COLO829 (cell line): Measurements from ENCODE around the gene SLX9.
"Not testable (repeated sequence)": the region's sequence is repeated elsewhere in the genome, so short reads cannot be mapped to it uniquely, and the experiment has no call there.

Experiments
- DNase-seq: peaks from one replicate; pipeline ENCODE4 v3.0.0; 2012; ENCODE audit warnings: low spot score

Gene SLX9

DNA sequence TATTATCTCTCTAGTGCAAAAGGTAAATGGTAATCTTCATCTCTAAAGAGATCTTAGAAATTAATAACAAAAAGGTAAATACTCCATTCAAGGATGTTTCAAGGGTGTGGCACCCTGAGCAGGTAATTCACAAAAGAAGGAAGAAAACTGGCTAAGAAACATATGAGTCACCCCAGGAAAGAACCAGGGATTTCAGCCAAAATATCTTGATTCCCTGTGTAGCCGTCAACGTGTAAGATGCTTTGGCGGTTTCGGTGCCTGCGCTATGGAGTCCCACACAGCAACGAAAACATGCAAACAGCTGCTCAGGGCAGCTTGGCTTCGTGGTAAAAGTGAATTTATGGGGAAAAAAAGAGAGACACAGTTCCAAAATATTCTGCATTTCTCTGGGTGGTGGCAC, 22.9 kb upstream of the SLX9 start:
- DNase-seq = no peak

- no peak for DNase-seq
Observed at GRCh38 chr21:44917446-44918106, 22.3 kb upstream of the SLX9 start.

GRCh38 chr21:44918107-44918470, 21.7 kb upstream of the SLX9 start:
- no peak for DNase-seq

DNA sequence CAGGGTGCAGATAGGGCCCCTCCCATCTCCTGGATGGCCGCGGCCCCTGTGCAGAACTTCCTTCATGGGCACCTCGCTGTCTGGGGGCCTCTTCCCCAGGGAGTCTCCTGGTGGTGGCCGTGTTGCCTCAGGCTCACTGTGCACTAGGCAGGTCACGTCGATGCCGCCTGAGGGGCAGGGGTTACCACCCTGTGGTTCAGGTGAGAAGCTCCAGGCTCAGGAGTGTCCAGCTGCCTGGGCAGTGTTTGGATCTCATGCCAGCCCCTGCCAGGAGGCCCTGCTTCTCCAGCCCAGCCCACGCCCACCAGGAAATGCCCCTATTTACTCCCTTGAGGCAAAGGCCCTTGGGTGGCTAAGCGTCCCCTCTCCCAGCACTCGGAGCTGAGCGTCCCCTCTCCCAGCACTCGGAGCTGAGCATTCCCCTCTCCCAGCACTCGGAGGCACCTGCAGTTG, 21.2 kb upstream of the SLX9 start:
- no peak for DNase-seq

DNA sequence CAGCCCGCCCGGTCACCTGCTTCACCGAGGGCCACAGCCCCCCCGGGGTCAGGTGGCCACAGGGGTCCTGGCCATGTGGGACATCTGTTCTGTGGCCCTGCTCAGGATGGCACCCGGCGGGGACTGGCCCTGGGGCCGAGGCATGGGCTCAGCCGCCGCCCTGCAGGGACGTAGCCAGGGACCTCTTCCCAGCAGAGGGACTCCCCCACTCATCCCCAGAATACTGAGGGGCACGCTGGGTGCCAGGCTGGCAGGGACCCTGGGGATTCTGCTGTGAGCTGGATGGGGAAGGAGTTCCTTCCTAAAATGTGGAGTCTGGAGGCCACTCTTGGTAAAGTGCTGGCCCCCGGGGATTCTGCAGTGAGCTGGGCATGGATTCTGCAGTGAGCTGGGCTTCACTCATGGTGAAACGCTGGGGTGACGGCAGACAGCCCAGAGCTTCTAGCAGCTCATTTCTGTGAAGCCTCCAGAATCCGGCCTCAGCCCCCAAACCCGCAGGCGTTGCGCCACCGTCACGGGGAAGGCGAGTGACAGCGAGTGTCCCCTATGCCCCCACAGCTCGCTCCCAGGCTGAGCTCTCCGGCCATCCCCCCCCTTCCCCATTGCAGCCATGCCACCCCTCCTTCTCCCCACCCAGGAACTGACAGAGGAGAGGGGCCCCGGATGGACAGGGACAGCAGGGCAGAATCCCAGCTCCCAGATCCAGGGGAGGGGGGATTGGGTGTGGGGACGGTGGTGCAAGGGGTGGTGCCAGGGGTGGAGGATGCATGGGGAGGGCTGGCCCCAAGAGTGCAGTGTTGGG, 20.5 kb upstream of the SLX9 start:
- no peak for DNase-seq

GRCh38 chr21:44919913-44920693, 19.7 kb upstream of the SLX9 start:
- DNase-seq = no peak

DNA sequence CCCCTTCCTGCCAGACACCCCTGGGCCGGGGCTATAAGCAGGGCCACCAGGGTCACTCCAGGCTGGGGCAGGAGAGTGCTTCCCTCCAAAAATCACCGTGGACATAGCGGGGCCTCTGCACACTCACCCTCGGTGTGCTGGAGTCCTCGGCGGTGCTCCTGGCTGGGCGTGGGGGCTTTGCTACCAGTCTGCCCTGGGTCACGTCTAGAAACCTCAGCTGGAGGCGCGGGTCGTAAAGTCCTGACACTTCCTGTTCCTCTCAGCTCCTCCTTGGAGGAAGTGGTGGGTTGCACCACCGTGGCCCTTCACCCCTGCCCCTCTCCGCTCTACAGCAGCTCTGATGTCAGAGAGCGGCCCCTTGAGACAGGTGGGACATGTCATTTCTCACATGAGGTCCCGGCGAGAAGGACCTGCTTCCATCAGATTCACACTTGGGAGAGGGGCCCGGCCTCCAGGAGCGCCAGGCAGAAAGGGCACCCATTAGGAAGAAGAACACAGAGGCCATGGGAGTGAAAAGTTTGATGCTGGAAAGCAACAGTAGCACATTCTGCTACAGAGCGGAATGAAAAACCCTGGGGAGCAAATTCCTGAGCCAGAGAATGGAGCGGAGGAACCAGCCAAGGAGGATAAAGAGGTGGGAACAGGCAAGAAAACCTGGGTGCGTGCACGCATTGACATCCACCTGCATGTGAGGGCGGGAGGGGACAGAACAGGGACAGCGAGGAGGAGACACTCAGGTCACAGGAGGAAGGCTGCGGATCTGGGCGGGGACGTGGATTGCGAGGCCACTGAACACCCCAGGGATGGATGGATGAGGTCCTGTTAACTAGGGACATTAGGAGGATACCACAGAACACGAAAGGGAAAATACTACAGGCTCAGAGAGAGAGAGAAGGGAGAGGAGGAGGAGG, 18.9 kb upstream of the SLX9 start, which contains the start of gene ITGB2:
Gene ITGB2, minus strand, starts transcription at position 206 of the 911 bp plus-strand sequence. CDS start 10,117 bp downstream, outside the sequence.
- DNase-seq = no peak

GRCh38 chr21:44921928-44922327, 17.9 kb upstream of the SLX9 start:
- DNase-seq = no peak

DNA sequence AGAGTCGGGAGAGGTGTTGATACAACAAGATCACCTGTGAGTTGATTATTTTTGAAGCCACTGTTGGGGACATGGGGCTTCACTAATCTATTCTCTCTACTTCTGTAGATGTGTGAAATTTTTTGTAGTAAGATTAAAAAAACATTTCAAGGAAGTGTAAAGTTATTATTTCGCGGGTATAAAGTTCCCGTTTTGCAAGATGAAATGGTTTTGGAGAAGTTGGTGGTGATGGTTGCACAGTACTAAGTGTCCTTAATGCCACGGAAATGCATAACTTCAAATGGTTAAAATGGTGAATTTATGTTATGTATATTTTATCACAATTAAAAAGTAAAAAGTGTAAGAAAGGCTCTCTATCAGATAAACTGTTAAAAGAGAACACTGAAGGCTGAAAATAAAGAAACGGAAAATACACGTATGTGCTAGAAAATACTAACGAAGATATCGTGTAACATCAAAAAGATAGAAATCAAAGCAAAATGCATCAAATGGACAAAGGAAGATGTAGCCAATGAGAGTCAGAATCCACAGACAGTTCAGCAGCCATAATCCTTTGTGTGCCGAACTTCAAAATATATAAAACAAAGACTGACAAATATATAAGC, 16.2 kb upstream of the SLX9 start:
- DNase-seq = no peak

GRCh38 chr21:44924606-44925377, 15.0 kb upstream of the SLX9 start:
- no peak for DNase-seq

- DNase-seq = peak; percentile 88
Observed at GRCh38 chr21:44925378-44925755, 14.5 kb upstream of the SLX9 start.

DNA sequence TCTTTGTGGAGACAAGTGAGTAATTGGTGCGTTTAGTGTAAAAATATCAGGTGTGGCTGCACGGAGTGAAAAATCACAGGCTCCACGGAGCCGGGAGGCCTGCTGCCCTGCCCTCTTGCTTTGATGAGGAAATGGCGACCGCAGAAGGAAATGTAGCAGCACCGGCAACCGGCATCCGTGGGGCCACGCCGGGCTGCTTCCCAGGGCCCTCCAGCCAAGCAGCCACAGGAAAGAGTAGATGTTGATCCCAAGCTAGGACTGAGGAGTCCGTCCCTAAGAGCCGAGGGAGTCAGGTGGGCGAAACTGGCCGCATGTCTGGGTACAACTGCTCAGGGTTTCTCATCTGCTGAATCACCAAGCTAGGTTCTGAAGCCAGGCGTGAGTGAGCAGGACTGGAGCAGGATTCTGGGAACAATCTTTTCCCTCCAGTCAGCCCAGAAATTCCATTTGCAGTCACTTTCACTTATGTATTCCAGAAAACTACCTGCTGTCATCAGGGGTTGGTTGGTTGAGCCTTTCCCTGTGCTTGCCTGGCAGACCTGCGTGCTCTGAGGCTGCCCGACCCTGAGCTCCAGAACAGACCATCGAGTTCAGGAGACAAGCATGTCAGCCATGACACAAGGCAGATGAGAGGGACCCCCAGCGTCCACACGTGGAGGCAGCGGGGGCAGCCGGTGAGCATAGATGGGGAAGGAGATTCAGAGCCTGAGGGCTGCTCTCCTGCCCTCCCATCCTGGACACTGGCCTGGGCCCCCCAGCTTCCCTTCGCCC, 13.3 kb upstream of the SLX9 start:
- DNase-seq = no peak

GRCh38 chr21:44927259-44927586, 12.6 kb upstream of the SLX9 start:
- no peak for DNase-seq

GRCh38 chr21:44927587-44928461, 12.0 kb upstream of the SLX9 start:
- DNase-seq = peak; percentile 46

- DNase-seq = not testable (repeated sequence)
Observed at GRCh38 chr21:44928500-44929241, 11.2 kb upstream of the SLX9 start.

- no peak for DNase-seq
Observed at GRCh38 chr21:44929242-44929798, 10.5 kb upstream of the SLX9 start.

DNA sequence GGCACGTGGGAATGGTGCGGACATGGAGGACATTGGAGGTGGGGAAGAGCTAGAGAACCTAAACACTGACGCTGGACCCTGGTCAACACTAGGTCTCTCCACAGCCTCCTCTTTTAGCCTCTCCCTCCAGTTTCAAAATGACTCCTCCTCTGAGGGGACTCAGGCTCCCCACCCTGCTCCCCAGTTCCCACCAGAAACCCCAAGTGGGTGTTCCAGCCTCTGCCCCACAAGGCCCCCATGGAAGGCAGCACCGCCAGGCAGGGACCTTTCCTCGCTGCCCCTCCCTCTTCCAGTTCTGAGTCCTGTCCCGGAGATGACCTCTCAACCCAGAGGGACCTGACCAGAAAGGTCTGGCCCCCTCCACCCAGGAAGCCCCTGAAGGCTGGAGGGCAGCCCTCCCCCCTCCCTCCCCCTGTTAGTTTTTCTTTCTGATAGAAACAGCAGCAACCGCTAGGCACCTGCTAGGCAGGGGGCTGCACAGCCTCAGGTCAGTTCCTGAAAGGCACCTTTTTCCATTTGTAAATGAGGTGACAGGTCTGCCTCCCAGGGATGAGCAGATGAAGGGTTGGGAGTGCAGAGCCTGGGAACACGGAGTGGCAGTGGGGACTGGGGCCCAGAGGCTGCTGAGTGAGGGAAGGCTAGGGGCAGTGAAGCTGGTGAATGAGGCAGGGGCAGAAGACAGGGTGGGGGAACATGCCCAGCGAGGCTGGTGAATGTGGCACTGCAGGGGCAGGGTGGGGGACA, 9.9 kb upstream of the SLX9 start:
- no peak for DNase-seq
